Fibroblast of skin of back (primary cell): ENCODE results near the gene RBFOX2.
"Not testable (repeated sequence)": the region's sequence is repeated elsewhere in the genome, so short reads cannot be mapped to it uniquely, and the experiment has no call there.

ENCODE experiments used
- DNase-seq: peaks from one replicate; pipeline ENCODE4 v3.0.0-alpha.2; 2013

RBFOX2 gene

GRCh38 chr22:35756722-35757121, 271.9 kb downstream of the RBFOX2 start:
- DNase-seq, result no peak

GRCh38 chr22:35754761-35755160, 273.9 kb downstream of the RBFOX2 start:
- no peak for DNase-seq

GRCh38 chr22:35752863-35753189, 275.8 kb downstream of the RBFOX2 start:
- no peak for DNase-seq

- no peak for DNase-seq
Observed at GRCh38 chr22:35752006-35752862, 276.4 kb downstream of the RBFOX2 start.

GRCh38 chr22:35749808-35750207, 278.8 kb downstream of the RBFOX2 start:
- no peak for DNase-seq

- DNase-seq, result no peak
Observed at GRCh38 chr22:35746946-35747703, 281.5 kb downstream of the RBFOX2 start.

- no peak for DNase-seq
Observed at GRCh38 chr22:35746248-35746647, 282.4 kb downstream of the RBFOX2 start.

- DNase-seq, result peak; percentile 30
Observed at GRCh38 chr22:35743326-35743860, 285.2 kb downstream of the RBFOX2 start.

GRCh38 chr22:35742342-35743100, 286.1 kb downstream of the RBFOX2 start:
- DNase-seq, result peak; percentile 90

- DNase-seq, result no peak
Observed at GRCh38 chr22:35740616-35741015, 288.0 kb downstream of the RBFOX2 start.

- DNase-seq, result no peak
Observed at GRCh38 chr22:35739931-35740380, 288.7 kb downstream of the RBFOX2 start.

- peak; percentile 17 for DNase-seq
Observed at GRCh38 chr22:35739076-35739930, 289.3 kb downstream of the RBFOX2 start.

- DNase-seq, result not testable (repeated sequence)
Observed at GRCh38 chr22:35737886-35738285, 290.7 kb downstream of the RBFOX2 start.

- no peak for DNase-seq
Observed at GRCh38 chr22:35736701-35737100, 291.9 kb downstream of the RBFOX2 start.

- DNase-seq, result no peak
Observed at GRCh38 chr22:35736166-35736565, 292.5 kb downstream of the RBFOX2 start.

GRCh38 chr22:35735542-35735941, 293.1 kb downstream of the RBFOX2 start:
- DNase-seq, result no peak

GRCh38 chr22:35734517-35734827, 294.2 kb downstream of the RBFOX2 start:
- no peak for DNase-seq

GRCh38 chr22:35733791-35734516, 294.7 kb downstream of the RBFOX2 start:
- no peak for DNase-seq

- DNase-seq, result no peak
Observed at GRCh38 chr22:35733036-35733435, 295.6 kb downstream of the RBFOX2 start.

- DNase-seq, result no peak
Observed at GRCh38 chr22:35732116-35732515, 296.5 kb downstream of the RBFOX2 start.

GRCh38 chr22:35731321-35731720, 297.3 kb downstream of the RBFOX2 start:
- no peak for DNase-seq
